ENCODE measurements around the gene MYO9A.

Gene MYO9A

GRCh38 chr15:71920573-71920972 lies 197.4 kb downstream of the MYO9A start:
- Histone ChIP-seq H3K27ac (ENCODE audit: low read length) (no peak overlapping the region), H2AFZ (ENCODE audit: low read depth, low read length) (no peak overlapping the region), H3K9ac (ENCODE audit: low read depth, low read length) (no peak overlapping the region), H3K4me1 (ENCODE audit: insufficient read depth, low read length) (no peaks in the 10 kb centered on the region), H3K4me3 (ENCODE audit: low read depth in 1 of 2, low read length in 2 of 2) (no peak overlapping the region), H4K20me1 (ENCODE audit: insufficient read depth, low read length) (no peaks in the 10 kb centered on the region), H3K27me3 (ENCODE audit: insufficient read depth, low read length, poor library complexity) (no peaks in the 10 kb centered on the region), H3K9me3 (ENCODE audit: insufficient read depth, low read length, severe bottlenecking) (no peaks in the 10 kb centered on the region), H3K36me3 (ENCODE audit: insufficient read depth, low read length) (no peaks in the 10 kb centered on the region), H3K79me2 (ENCODE audit: insufficient read depth, low read length) (no peaks in the 10 kb centered on the region), H3K4me2 (ENCODE audit: insufficient read depth, low read length) (no peak overlapping the region)
- DNase-seq (no peak), ATAC-seq (ENCODE audit: insufficient read depth, low read depth) (no peak)
- TF ChIP-seq CTCF (IDR thresholded peaks at IDR 0.05; ENCODE audit: borderline replicate concordance, extremely low read depth, low read length, poor library complexity, severe bottlenecking) (no peak), EZH2 (IDR thresholded peaks at IDR 0.05; ENCODE audit: borderline replicate concordance, low read depth, low read length, severe bottlenecking) (no peak)

GRCh38 chr15:71916834-71917233 lies 201.1 kb downstream of the MYO9A start:
- no peak overlapping the region for H3K4me3 ChIP-seq (ENCODE audit: low read depth in 1 of 2, low read length in 2 of 2)
- no peaks in the 10 kb centered on the region for H4K20me1 ChIP-seq (ENCODE audit: insufficient read depth, low read length)
- H3K4me1 ChIP-seq (ENCODE audit: insufficient read depth, low read length): no peaks in the 10 kb centered on the region
- H3K9ac ChIP-seq (ENCODE audit: low read depth, low read length): no peak overlapping the region
- H3K9me3 ChIP-seq (ENCODE audit: insufficient read depth, low read length, severe bottlenecking): no peaks in the 10 kb centered on the region
- no peaks in the 10 kb centered on the region for H3K36me3 ChIP-seq (ENCODE audit: insufficient read depth, low read length)
- H3K27ac ChIP-seq (ENCODE audit: low read length): no peak overlapping the region
- no peak for TF ChIP-seq CTCF (IDR thresholded peaks at IDR 0.05; ENCODE audit: borderline replicate concordance, extremely low read depth, low read length, poor library complexity, severe bottlenecking)
- no peaks in the 10 kb centered on the region for H3K27me3 ChIP-seq (ENCODE audit: insufficient read depth, low read length, poor library complexity)
- no peaks in the 10 kb centered on the region for H3K79me2 ChIP-seq (ENCODE audit: insufficient read depth, low read length)
- no peak overlapping the region for H3K4me2 ChIP-seq (ENCODE audit: insufficient read depth, low read length)
- H2AFZ ChIP-seq (ENCODE audit: low read depth, low read length): no peak overlapping the region
- no peak for DNase-seq
- no peak for ATAC-seq (ENCODE audit: insufficient read depth, low read depth)

- no peak for TF ChIP-seq CTCF (IDR thresholded peaks at IDR 0.05; ENCODE audit: borderline replicate concordance, extremely low read depth, low read length, poor library complexity, severe bottlenecking)
- TF ChIP-seq EZH2 (IDR thresholded peaks at IDR 0.05; ENCODE audit: borderline replicate concordance, low read depth, low read length, severe bottlenecking): no peak
- H3K4me1 ChIP-seq (ENCODE audit: insufficient read depth, low read length): no peaks in the 10 kb centered on the region
- ATAC-seq (ENCODE audit: insufficient read depth, low read depth): no peak
These were observed 203.9 kb downstream of the MYO9A start for GRCh38 chr15:71914092-71914491.

DNA sequence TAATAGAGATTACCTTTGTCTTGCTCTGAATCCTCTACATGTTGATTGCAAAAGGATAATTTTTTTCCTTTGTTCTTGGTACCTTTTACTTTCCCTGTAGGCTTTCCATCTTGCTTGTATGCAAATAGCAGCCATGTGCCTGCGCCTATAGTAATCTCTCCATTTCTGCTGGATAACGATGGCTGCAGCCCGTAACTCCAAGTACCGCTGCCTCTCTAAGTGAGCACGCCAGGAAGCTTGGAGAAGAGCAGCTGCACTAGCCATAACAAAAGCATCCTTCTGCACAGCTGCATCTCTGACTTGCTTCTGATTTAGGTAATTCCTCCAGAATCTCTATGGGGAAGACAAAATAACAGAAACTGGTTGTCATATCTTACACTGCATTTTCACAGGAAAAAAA lies 218.3 kb downstream of the MYO9A start:
- H3K4me3 ChIP-seq (ENCODE audit: low read depth in 1 of 2, low read length in 2 of 2): no peak overlapping the region
- H3K27me3 ChIP-seq (ENCODE audit: insufficient read depth, low read length, poor library complexity): no peaks in the 10 kb centered on the region
- H4K20me1 ChIP-seq (ENCODE audit: insufficient read depth, low read length): no peaks in the 10 kb centered on the region
- no peak for DNase-seq
- no peak overlapping the region for H3K9ac ChIP-seq (ENCODE audit: low read depth, low read length)
- H3K79me2 ChIP-seq (ENCODE audit: insufficient read depth, low read length): no peaks in the 10 kb centered on the region
- no peak overlapping the region for H3K4me2 ChIP-seq (ENCODE audit: insufficient read depth, low read length)
- H3K27ac ChIP-seq (ENCODE audit: low read length): no peak overlapping the region
- H3K36me3 ChIP-seq (ENCODE audit: insufficient read depth, low read length): peaks cover 6% of the 10 kb centered on the region; the same call in 1 of the 2 replicates
- ATAC-seq (ENCODE audit: insufficient read depth, low read depth): no peak
- H2AFZ ChIP-seq (ENCODE audit: low read depth, low read length): no peak overlapping the region
- H3K9me3 ChIP-seq (ENCODE audit: insufficient read depth, low read length, severe bottlenecking): no peaks in the 10 kb centered on the region
- TF ChIP-seq CTCF (IDR thresholded peaks at IDR 0.05; ENCODE audit: borderline replicate concordance, extremely low read depth, low read length, poor library complexity, severe bottlenecking): no peak
- TF ChIP-seq EZH2 (IDR thresholded peaks at IDR 0.05; ENCODE audit: borderline replicate concordance, low read depth, low read length, severe bottlenecking): no peak
- H3K4me1 ChIP-seq (ENCODE audit: insufficient read depth, low read length): no peaks in the 10 kb centered on the region

More at GRCh38 chr15:71914092-71914491, 203.9 kb downstream of the MYO9A start:
- no peak overlapping the region for H2AFZ ChIP-seq (ENCODE audit: low read depth, low read length)
- H3K9ac ChIP-seq (ENCODE audit: low read depth, low read length): no peak overlapping the region
- H3K4me2 ChIP-seq (ENCODE audit: insufficient read depth, low read length): no peak overlapping the region
- H3K4me3 ChIP-seq (ENCODE audit: low read depth in 1 of 2, low read length in 2 of 2): no peak overlapping the region
- no peak for DNase-seq
- H3K27ac ChIP-seq (ENCODE audit: low read length): no peak overlapping the region
- no peaks in the 10 kb centered on the region for H3K79me2 ChIP-seq (ENCODE audit: insufficient read depth, low read length)
- H3K9me3 ChIP-seq (ENCODE audit: insufficient read depth, low read length, severe bottlenecking): no peaks in the 10 kb centered on the region
- H4K20me1 ChIP-seq (ENCODE audit: insufficient read depth, low read length): no peaks in the 10 kb centered on the region
- no peaks in the 10 kb centered on the region for H3K36me3 ChIP-seq (ENCODE audit: insufficient read depth, low read length)
- H3K27me3 ChIP-seq (ENCODE audit: insufficient read depth, low read length, poor library complexity): no peaks in the 10 kb centered on the region
